ENCODE results near the gene SLC13A3.

DNA sequence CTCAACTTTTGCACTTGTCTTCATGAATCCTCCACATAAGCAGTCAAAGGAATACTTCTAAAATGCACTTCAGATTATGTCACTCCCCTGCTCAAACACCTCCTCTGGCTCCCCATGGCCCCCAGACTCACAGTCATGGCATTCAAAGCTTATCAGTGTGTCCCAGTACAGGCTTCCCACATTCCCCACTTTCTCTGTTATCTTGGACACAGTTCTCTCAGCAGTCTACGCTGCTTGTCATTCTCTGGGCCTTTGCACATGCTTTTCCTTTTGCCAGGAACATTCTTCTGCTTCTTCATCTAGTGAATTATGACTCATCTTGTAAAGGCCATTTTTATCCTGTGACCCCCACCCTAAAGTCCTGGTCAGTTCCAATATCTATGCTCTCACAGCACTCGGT lies 31.8 kb downstream of the SLC13A3 start:
- TF ChIP-seq, protein P1, sequence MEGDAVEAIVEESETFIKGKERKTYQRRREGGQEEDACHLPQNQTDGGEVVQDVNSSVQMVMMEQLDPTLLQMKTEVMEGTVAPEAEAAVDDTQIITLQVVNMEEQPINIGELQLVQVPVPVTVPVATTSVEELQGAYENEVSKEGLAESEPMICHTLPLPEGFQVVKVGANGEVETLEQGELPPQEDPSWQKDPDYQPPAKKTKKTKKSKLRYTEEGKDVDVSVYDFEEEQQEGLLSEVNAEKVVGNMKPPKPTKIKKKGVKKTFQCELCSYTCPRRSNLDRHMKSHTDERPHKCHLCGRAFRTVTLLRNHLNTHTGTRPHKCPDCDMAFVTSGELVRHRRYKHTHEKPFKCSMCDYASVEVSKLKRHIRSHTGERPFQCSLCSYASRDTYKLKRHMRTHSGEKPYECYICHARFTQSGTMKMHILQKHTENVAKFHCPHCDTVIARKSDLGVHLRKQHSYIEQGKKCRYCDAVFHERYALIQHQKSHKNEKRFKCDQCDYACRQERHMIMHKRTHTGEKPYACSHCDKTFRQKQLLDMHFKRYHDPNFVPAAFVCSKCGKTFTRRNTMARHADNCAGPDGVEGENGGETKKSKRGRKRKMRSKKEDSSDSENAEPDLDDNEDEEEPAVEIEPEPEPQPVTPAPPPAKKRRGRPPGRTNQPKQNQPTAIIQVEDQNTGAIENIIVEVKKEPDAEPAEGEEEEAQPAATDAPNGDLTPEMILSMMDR (IDR thresholded peaks at IDR 0.05), result no peak
- TF ChIP-seq POLR2A (IDR thresholded peaks at IDR 0.05), result no peak
- no peak for TF ChIP-seq POLR2AphosphoS5 (IDR thresholded peaks at IDR 0.05)
